Esophagus squamous epithelium (tissue), 5 donors: ENCODE results near the gene PALM3. TPM values are rescaled to one million over a fixed set of nuclear protein-coding genes. Genes with fewer than 3 reads are reported as not detected.
"Not testable (repeated sequence)": the region's sequence is repeated elsewhere in the genome, so short reads cannot be mapped to it uniquely, and the experiment has no call there.

Experiments
- DNase-seq: peaks from one replicate; lab custom pipeline; 2025; lab: John Stamatoyannopoulos, UW
- H3K27ac ChIP-seq, 4 donors: fragments of 200-600 bp; sonication (generic); one replicate each; pipeline ENCODE4 v1.5.1; 2016 to 2019; ENCODE audit warnings: mild to moderate bottlenecking in 1 of 4
- H3K27me3 ChIP-seq, 4 donors: fragments of 200-600 bp; sonication (generic); 1 replicate in 3 of 4; 2 replicates in 1 of 4; pipeline versions ENCODE4 v1.5.1 to v1.6.0; 2017 to 2021; ENCODE audit warnings: antibody characterized with exemption in 1 of 4
- H3K36me3 ChIP-seq, 3 donors: fragments of 200-600 bp; sonication (generic); one replicate each; pipeline ENCODE4 v1.5.1; 2016 to 2019
- H3K4me1 ChIP-seq, 3 donors: fragments of 200-600 bp; sonication (generic); one replicate each; pipeline ENCODE4 v1.5.1; 2017 to 2019
- H3K4me3 ChIP-seq, 4 donors: fragments of 200-600 bp; sonication (generic); 1 replicate in 3 of 4; 2 replicates in 1 of 4; pipeline ENCODE4 v1.5.1; 2016 to 2019; ENCODE audit warnings: mild to moderate bottlenecking in 2 of 4, moderate library complexity in 1 of 4
- H3K9me3 ChIP-seq, 3 donors: fragments of 200-600 bp; sonication (generic); one replicate each; pipeline ENCODE4 v1.5.1; 2016 to 2019
- CTCF ChIP-seq, 6 experiments: fragments of 450-650 bp in 4 of 6; fragments of 200-600 bp in 2 of 6; sonication (generic) in 2 of 6; IDR thresholded peaks; one replicate each; pipeline ENCODE4 v1.5.1; 2016 to 2019; ENCODE audit warnings: antibody characterized with exemption in 6 of 6, mild to moderate bottlenecking in 4 of 6, moderate library complexity in 4 of 6
- POLR2A ChIP-seq, 4 donors: fragments of 450-650 bp; IDR thresholded peaks; one replicate each; pipeline ENCODE4 v1.6.1; 2017; ENCODE audit warnings: antibody characterized with exemption in 4 of 4, mild to moderate bottlenecking in 4 of 4, moderate library complexity in 3 of 4
- WGBS, 2 donors: methylation state at CpG; one replicate each; pipeline ENCODE4 v1.1.5; 2018; 5-methylcytosine and 5-hydroxymethylcytosine counted together
- intact Hi-C: fragments of 100-400 bp; cut with DNase I; formaldehyde crosslinking; loops from one replicate; pipeline ENCODE4 v1.15.0; 2022
- total RNA-seq, 4 donors: library from RNA; depleted of rRNA; stranded (reverse); fragments of >200 nt; gene quantifications; one replicate each; pipeline ENCODE4 v1.1.0, GENCODE V29; 2016
- donor health status: DM: yes; HTN: yes; CAD: no.

The PALM3 gene
- total RNA-seq, 4 donors from 2014 or later: not detected

DNA sequence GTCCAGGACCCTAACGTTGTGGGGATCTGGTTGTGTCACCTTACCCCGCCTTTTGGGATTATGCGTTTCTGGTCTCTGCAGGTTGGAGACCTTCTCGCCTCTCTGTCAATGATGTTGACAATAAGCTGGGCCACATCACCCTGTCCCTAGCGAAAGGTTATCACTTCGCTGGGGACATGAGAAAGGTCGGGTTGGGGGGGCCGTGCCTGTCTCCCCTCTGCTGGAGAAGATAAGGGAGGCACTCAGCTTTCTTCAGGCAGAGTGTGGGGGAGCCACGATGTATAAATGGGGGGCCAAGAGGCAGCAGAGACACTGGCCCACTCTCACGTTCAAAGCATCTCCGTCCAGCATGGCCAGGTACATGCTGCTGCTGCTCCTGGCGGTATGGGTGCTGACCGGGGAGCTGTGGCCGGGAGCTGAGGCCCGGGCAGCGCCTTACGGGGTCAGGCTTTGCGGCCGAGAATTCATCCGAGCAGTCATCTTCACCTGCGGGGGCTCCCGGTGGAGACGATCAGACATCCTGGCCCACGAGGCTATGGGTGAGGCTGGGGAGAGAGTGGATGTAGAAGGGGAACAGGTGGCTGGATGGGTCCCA, 33.9 kb downstream of the PALM3 start, which contains the start of gene RLN3:
TSS of gene RLN3 (plus strand) at position 293 of the 595 bp plus-strand sequence. CDS start at position 350, 57 bp downstream.
- intact Hi-C loops: no loop called here
- TF ChIP-seq POLR2A (IDR thresholded peaks at IDR 0.05) (no peak), CTCF (IDR thresholded peaks at IDR 0.05) (no peak)
- Histone ChIP-seq H3K4me3 (no peak within 1 kb of the TSS), H3K36me3 (no peaks in the 10 kb centered on the region), H3K27ac (no peak within 1 kb of the TSS), H3K9me3 (no peaks in the 10 kb centered on the region), H3K27me3 (peaks cover 0 to 28% (median 0%) of the 10 kb centered on the region in 4 donors), H3K4me1 (peaks cover 0 to 25% (median 14%) of the 10 kb centered on the region in 3 donors)
- no peak for DNase-seq
- WGBS, 2 donors: 70 to 85% methylated on average over 5 to 24 of the region's 24 CpGs

DNA sequence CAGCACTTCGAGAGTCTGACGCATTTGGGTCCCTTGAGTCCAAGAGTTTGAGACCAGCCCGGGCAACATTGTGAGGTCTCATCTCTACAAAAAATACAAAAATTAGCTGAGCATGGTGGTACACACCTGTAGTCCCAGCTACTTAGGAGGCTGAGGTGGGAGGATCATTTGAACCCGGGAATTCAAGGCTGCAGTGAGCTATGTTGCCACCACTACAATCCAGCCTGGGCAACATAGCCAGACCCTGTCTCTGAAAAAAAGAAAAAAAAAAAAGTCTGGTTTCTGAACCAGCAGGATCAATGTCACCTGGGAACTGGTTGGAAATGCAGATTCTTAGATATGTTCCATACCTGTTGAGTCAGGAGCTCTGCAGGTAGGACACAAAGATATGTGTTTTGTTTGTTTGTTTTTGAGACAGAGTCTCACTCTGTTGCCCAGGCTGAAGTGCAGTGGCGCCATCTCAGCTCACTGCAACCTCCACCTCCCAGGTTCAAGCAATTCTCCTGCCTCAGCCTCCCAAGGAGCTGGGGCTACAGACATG, 35.2 kb downstream of the PALM3 start:
- 83 to 94% methylated on average over 2 of the region's 5 CpGs for WGBS, 2 donors
- H3K36me3 ChIP-seq, intact Hi-C loops: not testable (repeated sequence)

GRCh38 chr19:14023404-14024235, 38.3 kb downstream of the PALM3 start:
- Histone ChIP-seq H3K4me3 (no peak overlapping the region), H3K27ac (peak overlapping the region in 2 of 4 donors; percentile 3 to 39), H3K27me3 (peaks cover 0 to 9% (median 0%) of the 10 kb centered on the region in 4 donors), H3K36me3 (no peaks in the 10 kb centered on the region), H3K4me1 (peaks cover 0 to 6% (median 0%) of the 10 kb centered on the region in 3 donors), H3K9me3 (no peaks in the 10 kb centered on the region)
- WGBS, 2 donors: 57 to 61% methylated on average over 8 to 9 of the region's 9 CpGs
- intact Hi-C loops: no loop called here
- TF ChIP-seq CTCF (IDR thresholded peaks at IDR 0.05) (peak in 4 of 6 experiments; percentile 18 to 37 (median 34)), POLR2A (IDR thresholded peaks at IDR 0.05) (no peak)
- no peak for DNase-seq

More for the DNA sequence above, 35.2 kb downstream of the PALM3 start:
- not testable (repeated sequence) for H3K27ac ChIP-seq, DNase-seq, H3K9me3 ChIP-seq, H3K4me3 ChIP-seq
- Histone ChIP-seq H3K27me3 (peaks cover 0 to 23% (median 0%) of the 10 kb centered on the region in 4 donors), H3K4me1 (peaks cover 0 to 17% (median 6%) of the 10 kb centered on the region in 3 donors)

DNA sequence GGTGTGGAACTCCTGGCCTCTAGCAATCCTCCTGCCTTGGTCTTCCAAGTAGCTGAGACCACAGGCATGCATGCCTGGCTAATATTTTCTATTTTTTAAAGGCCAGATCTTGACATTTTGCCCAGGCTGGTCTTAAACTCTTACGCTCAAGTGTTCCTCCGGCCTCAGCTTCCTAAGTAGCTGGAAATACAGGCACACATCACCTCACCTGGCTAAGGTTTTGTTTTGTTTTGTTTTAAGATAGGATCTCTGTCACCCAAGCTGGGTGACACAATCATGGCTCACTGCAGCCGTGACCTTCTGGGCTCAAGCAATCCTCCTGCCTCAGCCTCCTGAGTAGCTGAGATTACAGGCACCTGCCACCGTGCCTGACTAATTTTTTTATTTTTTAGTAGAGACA, 39.4 kb downstream of the PALM3 start:
- Histone ChIP-seq H3K27ac (no peak overlapping the region), H3K4me3 (no peak overlapping the region), H3K36me3 (no peaks in the 10 kb centered on the region), H3K9me3 (no peaks in the 10 kb centered on the region), H3K4me1 (peaks cover 0 to 6% (median 0%) of the 10 kb centered on the region in 3 donors), H3K27me3 (no peaks in the 10 kb centered on the region)
- WGBS, 2 donors: 77 to 90% methylated on average over 3 to 4 of the region's 4 CpGs
- DNase-seq: no peak
- TF ChIP-seq POLR2A (IDR thresholded peaks at IDR 0.05): no peak
- no peak for TF ChIP-seq CTCF (IDR thresholded peaks at IDR 0.05)
- intact Hi-C loops: no loop called here

- intact Hi-C loops: no loop called here
- H3K27ac ChIP-seq: no peak overlapping the region
Observed at GRCh38 chr19:14021474-14021873, 40.4 kb downstream of the PALM3 start.

DNA sequence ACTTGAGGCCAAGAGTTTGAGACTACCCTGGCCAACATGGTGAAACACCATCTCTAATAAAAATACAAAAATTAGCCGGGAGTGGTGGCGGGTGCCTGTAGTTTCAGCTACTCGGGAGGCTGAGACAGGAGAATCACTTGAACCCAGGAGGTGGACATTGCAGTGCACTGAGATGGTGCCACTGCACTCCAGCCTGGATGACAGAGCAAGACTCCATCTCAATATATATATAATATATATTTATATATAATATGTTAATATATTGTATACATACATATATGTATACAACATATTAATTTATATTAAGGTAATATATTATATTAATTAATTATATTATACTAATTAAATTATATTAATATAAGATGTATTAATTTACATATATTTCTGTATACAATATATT, 42.1 kb downstream of the PALM3 start:
- WGBS, 2 donors: 86 to 98% methylated on average over 3 of the region's 3 CpGs
- H3K4me1 ChIP-seq, H3K4me3 ChIP-seq: not testable (repeated sequence)

More at GRCh38 chr19:14021474-14021873, 40.4 kb downstream of the PALM3 start:
- WGBS, 2 donors: 72 to 79% methylated on average over 5 of the region's 5 CpGs
- TF ChIP-seq POLR2A (IDR thresholded peaks at IDR 0.05) (no peak), CTCF (IDR thresholded peaks at IDR 0.05) (no peak)
- H3K9me3 ChIP-seq: no peaks in the 10 kb centered on the region
- H3K36me3 ChIP-seq: no peaks in the 10 kb centered on the region
- H3K4me1 ChIP-seq: peaks cover 0 to 6% (median 0%) of the 10 kb centered on the region in 3 donors
- no peak overlapping the region for H3K4me3 ChIP-seq
- DNase-seq: no peak
- no peaks in the 10 kb centered on the region for H3K27me3 ChIP-seq

More for the DNA sequence above, 42.1 kb downstream of the PALM3 start:
- H3K27me3 ChIP-seq, DNase-seq, H3K9me3 ChIP-seq, intact Hi-C loops, H3K27ac ChIP-seq, H3K36me3 ChIP-seq: not testable (repeated sequence)
